ENCODE results near the gene C10orf95.

The C10orf95 gene

DNA sequence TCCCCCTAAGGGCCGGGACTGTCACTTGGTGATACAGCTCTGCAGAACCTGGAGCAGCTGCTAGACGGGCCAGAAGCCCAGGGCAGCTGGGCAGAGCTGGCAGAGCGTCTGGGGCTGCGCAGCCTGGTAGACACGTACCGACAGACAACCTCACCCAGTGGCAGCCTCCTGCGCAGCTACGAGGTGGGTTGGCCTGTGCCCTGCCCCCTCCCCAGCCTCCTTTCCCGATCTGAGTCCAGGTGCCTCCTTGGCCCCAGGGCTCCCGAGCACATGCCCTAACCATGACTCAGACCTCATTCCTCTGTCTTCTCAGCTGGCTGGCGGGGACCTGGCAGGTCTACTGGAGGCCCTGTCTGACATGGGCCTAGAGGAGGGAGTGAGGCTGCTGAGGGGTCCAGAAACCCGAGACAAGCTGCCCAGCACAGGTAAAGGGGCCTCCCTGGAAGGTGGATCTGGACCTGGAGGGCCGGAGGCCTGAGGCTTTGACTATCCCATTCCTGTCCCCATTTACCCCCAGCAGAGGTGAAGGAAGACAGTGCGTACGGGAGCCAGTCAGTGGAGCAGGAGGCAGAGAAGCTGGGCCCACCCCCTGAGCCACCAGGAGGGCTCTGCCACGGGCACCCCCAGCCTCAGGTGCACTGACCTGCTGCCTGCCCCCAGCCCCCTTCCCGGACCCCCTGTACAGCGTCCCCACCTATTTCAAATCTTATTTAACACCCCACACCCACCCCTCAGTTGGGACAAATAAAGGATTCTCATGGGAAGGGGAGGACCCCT, 49.4 kb downstream of the C10orf95 start:
- H3K36me3 ChIP-seq (ENCODE audit: control insufficient read depth, low read length), result peaks cover 4% of the 10 kb centered on the region; the same call in 1 of the 2 replicates
- no peaks in the 10 kb centered on the region for H3K9me3 ChIP-seq (ENCODE audit: control insufficient read depth, insufficient read depth, low read length)
- H3F3A ChIP-seq (ENCODE audit: control insufficient read depth, insufficient read depth), result 0 out of 2 replicates have a peak, but pooled peaks cover 2% of the 10 kb centered on the region
- H3K27me3 ChIP-seq (ENCODE audit: control insufficient read depth, low read length), result peaks cover 3% of the 10 kb centered on the region; the same call in 1 of the 2 replicates
- H3K27ac ChIP-seq (ENCODE audit: low read depth, low read length), result no peak overlapping the region
- no peaks in the 10 kb centered on the region for H3K79me2 ChIP-seq (ENCODE audit: control insufficient read depth, low read length)
- TF ChIP-seq, protein P1, sequence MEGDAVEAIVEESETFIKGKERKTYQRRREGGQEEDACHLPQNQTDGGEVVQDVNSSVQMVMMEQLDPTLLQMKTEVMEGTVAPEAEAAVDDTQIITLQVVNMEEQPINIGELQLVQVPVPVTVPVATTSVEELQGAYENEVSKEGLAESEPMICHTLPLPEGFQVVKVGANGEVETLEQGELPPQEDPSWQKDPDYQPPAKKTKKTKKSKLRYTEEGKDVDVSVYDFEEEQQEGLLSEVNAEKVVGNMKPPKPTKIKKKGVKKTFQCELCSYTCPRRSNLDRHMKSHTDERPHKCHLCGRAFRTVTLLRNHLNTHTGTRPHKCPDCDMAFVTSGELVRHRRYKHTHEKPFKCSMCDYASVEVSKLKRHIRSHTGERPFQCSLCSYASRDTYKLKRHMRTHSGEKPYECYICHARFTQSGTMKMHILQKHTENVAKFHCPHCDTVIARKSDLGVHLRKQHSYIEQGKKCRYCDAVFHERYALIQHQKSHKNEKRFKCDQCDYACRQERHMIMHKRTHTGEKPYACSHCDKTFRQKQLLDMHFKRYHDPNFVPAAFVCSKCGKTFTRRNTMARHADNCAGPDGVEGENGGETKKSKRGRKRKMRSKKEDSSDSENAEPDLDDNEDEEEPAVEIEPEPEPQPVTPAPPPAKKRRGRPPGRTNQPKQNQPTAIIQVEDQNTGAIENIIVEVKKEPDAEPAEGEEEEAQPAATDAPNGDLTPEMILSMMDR (IDR thresholded peaks at IDR 0.05; ENCODE audit: low read depth, low read length, poor library complexity, severe bottlenecking), result no peak
- no peak for TF ChIP-seq EZH2phosphoT487 (IDR thresholded peaks at IDR 0.05; ENCODE audit: borderline replicate concordance, low read length)
- peaks cover 19% of the 10 kb centered on the region for H3K4me1 ChIP-seq (ENCODE audit: control insufficient read depth, low read length)
- H4K20me1 ChIP-seq (ENCODE audit: control insufficient read depth, insufficient read depth, low read depth, low read length), result 0 out of 2 replicates have a peak, but pooled peaks cover 4% of the 10 kb centered on the region
- no peaks in the 10 kb centered on the region for H3K9me2 ChIP-seq (replicated peaks; ENCODE audit: control insufficient read depth, low read length)
- H3K4me3 ChIP-seq (ENCODE audit: low read length), result no peak overlapping the region
- no peak overlapping the region for H3K4me2 ChIP-seq (ENCODE audit: low read length)

DNA sequence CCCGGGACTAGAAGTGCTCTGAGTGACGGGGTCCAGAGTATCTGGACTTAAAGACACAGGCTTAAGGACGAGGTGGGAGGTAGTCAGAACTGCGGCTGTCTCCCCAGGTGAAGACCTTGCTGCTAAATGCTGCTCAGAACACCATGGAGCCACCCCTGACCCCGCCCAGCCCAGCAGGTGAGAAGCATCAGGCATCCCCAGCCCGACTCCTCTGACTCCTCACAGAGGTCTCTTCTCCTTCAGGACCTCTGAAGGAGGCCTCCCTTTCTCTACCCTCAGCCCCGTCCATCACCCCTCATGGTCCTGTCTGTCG, 50.0 kb downstream of the C10orf95 start:
- peaks cover 3% of the 10 kb centered on the region; the same call in 1 of the 2 replicates for H3K27me3 ChIP-seq (ENCODE audit: control insufficient read depth, low read length)
- H3F3A ChIP-seq (ENCODE audit: control insufficient read depth, insufficient read depth), result 0 out of 2 replicates have a peak, but pooled peaks cover 2% of the 10 kb centered on the region
- H3K27ac ChIP-seq (ENCODE audit: low read depth, low read length), result no peak overlapping the region
- H3K4me2 ChIP-seq (ENCODE audit: low read length), result no peak overlapping the region
- H3K79me2 ChIP-seq (ENCODE audit: control insufficient read depth, low read length), result peaks cover 2% of the 10 kb centered on the region; the same call in 1 of the 2 replicates
- 0 out of 2 replicates have a peak, but pooled peaks cover 4% of the 10 kb centered on the region for H4K20me1 ChIP-seq (ENCODE audit: control insufficient read depth, insufficient read depth, low read depth, low read length)
- no peak overlapping the region for H3K4me3 ChIP-seq (ENCODE audit: low read length)
- no peaks in the 10 kb centered on the region for H3K9me2 ChIP-seq (replicated peaks; ENCODE audit: control insufficient read depth, low read length)
- no peaks in the 10 kb centered on the region for H3K9me3 ChIP-seq (ENCODE audit: control insufficient read depth, insufficient read depth, low read length)
- H3K4me1 ChIP-seq (ENCODE audit: control insufficient read depth, low read length), result peaks cover 23% of the 10 kb centered on the region
- TF ChIP-seq EZH2phosphoT487 (IDR thresholded peaks at IDR 0.05; ENCODE audit: borderline replicate concordance, low read length), result no peak
- TF ChIP-seq, protein P1 (IDR thresholded peaks at IDR 0.05; ENCODE audit: low read depth, low read length, poor library complexity, severe bottlenecking), result no peak
- H3K36me3 ChIP-seq (ENCODE audit: control insufficient read depth, low read length), result peaks cover 10% of the 10 kb centered on the region; the same call in 1 of the 2 replicates

DNA sequence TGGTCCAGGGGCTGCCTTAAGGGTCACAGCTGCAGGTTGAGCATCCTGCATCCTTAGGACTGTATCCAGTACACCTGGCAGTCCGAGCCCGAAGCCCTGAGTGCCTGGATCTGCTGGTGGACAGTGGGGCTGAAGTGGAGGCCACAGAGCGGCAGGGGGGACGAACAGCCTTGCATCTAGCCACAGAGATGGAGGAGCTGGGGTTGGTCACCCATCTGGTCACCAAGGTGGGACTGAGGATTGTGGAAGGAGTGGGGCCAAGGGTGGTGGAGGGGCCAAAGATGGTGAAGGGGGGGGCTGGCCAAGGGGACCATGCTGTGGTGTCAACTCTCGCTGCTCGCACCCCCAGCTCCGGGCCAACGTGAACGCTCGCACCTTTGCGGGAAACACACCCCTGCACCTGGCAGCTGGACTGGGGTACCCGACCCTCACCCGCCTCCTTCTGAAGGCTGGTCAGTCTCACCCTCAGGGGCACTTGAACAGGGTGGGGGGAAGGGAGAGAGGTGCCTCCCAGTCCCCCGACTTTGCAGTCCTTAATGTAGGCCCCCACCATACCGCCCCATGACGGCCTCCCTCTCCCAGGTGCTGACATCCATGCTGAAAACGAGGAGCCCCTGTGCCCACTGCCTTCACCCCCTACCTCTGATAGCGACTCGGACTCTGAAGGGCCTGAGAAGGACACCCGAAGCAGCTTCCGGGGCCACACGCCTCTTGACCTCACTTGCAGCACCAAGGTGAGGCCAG, 50.6 kb downstream of the C10orf95 start:
- H3K9me3 ChIP-seq (ENCODE audit: control insufficient read depth, insufficient read depth, low read length), result no peaks in the 10 kb centered on the region
- H3K4me2 ChIP-seq (ENCODE audit: low read length), result no peak overlapping the region
- H3K9me2 ChIP-seq (replicated peaks; ENCODE audit: control insufficient read depth, low read length), result no peaks in the 10 kb centered on the region
- no peak overlapping the region for H3K4me3 ChIP-seq (ENCODE audit: low read length)
- H4K20me1 ChIP-seq (ENCODE audit: control insufficient read depth, insufficient read depth, low read depth, low read length), result 0 out of 2 replicates have a peak, but pooled peaks cover 4% of the 10 kb centered on the region
- no peak for TF ChIP-seq EZH2phosphoT487 (IDR thresholded peaks at IDR 0.05; ENCODE audit: borderline replicate concordance, low read length)
- TF ChIP-seq, protein P1 (IDR thresholded peaks at IDR 0.05; ENCODE audit: low read depth, low read length, poor library complexity, severe bottlenecking), result no peak
- H3K79me2 ChIP-seq (ENCODE audit: control insufficient read depth, low read length), result peaks cover 6% of the 10 kb centered on the region; the same call in 1 of the 2 replicates
- no peaks in the 10 kb centered on the region; the same call in 1 of the 2 replicates for H3K27me3 ChIP-seq (ENCODE audit: control insufficient read depth, low read length)
- H3K36me3 ChIP-seq (ENCODE audit: control insufficient read depth, low read length), result peaks cover 11% of the 10 kb centered on the region; the same call in 1 of the 2 replicates
- H3F3A ChIP-seq (ENCODE audit: control insufficient read depth, insufficient read depth), result 0 out of 2 replicates have a peak, but pooled peaks cover 2% of the 10 kb centered on the region
- H3K4me1 ChIP-seq (ENCODE audit: control insufficient read depth, low read length), result peaks cover 28% of the 10 kb centered on the region
- H3K27ac ChIP-seq (ENCODE audit: low read depth, low read length), result no peak overlapping the region

Data from DOHH2 (cell line).